Measurements from ENCODE around the gene ZNF468. TPM values are rescaled to one million over a fixed set of nuclear protein-coding genes. Genes with fewer than 3 reads are reported as not detected.

ZNF468 gene
- 6.9 and 8.3 TPM in 2 replicates for total RNA-seq

DNA sequence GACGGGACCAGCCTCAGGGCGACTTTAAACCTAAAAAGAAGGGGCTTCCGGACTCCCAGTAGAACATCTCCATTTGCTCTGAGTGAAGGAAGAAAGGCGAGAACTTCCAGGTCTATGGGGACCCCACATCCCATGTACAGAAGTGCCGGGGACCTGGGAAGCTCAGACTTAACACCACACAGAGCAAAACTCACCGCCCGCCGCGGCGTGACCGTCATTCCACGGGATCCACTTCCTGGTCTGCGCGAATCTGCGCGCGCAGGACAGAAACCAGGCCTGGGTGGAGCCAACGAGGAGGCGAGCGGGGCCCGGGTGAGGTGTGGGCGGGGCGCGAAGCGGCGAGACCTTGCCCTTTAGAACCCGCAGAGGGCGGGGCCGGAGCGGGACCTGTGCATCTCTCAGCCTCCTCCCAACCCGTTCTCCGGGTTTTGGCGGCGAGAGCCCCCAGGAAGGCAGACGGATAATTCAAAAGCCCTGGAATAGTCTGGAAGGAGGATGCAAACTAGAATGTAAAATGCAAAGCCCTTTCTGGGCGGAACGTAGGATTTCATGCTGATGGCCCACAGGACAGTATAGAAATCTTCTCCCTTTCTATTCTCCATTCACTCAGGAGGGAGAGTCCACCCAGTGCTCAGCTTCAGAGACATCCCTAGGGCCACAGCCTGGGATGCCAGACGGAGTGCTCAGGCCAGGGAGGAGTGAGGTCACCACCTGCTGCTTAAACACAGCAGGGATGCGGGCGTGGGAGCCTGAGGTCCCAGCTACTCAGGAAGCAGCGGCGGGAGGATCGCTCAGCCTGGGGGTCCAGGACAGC lies at the start of gene ZNF468:
ZNF468 (minus strand) TSS at position 242 of the 814 bp plus-strand sequence. CDS start 3,347 bp downstream, outside the sequence.

GRCh38 chr19:52897138-52897935 lies 39.9 kb upstream of the ZNF468 start, which contains the start of gene ZNF320:
ZNF320 (minus strand) TSS chr19:52897635; CDS start chr19:52890255, 7,380 bp downstream.

DNA sequence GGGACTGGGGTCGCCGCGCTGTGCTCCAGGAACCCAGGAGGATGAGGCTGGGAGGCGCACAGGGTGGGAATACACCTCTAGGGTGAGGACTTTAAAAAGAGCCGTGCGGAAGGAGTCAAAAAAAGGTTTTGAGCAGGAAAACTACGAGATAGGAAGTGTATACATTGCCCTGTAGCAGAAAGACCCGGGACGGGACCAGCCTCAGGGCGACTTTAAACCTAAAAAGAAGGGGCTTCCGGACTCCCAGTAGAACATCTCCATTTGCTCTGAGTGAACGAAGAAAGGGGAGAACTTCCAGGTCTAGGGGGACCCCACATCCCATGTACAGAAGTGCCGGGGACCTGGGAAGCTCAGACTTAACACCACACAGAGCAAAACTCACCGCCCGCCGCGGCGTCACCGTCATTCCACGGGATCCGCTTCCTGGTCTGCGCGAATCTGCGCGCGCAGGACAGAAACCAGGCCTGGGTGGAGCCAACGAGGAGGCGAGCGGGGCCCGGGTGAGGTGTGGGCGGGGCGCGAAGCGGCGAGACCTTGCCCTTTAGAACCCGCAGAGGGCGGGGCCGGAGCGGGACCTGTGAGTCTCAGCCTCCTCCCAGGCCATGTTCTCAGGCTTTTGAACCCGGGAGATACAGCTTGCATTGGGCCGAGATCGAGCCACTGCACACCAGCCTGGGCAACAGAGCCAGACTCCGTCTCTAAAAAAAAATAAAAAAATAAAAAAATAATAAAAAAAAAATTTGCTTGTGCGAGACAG lies 36.0 kb downstream of the ZNF468 start, which contains the start of gene ZNF28:
ZNF28 (minus strand) TSS at position 430 of the 757 bp plus-strand sequence. CDS start 3,675 bp downstream, outside the sequence.

Other genes starting within 250 kb of the ZNF468 start
- 21.2 and 21.3 TPM in 2 replicates for gene ZNF83, start 219.3 kb downstream of the ZNF468 start, total RNA-seq
- 6.1 and 11.4 TPM in 2 replicates for gene ZNF611, start 122.6 kb downstream of the ZNF468 start, total RNA-seq
- 2.2 and 3.9 TPM in 2 replicates for gene ZNF600, start 70.8 kb downstream of the ZNF468 start, total RNA-seq
- 5.9 and 11.1 TPM in 2 replicates for gene ZNF28, start 36.0 kb downstream of the ZNF468 start, total RNA-seq
- gene ZNF320, start 40.0 kb upstream of the ZNF468 start, total RNA-seq, result 4.2 and 5.4 TPM in 2 replicates
- 2.4 and 2.8 TPM in 2 replicates for gene ZNF888, start 65.8 kb upstream of the ZNF468 start, total RNA-seq
- 2.1 and 5.4 TPM in 2 replicates for gene ZNF816, start 105.3 kb upstream of the ZNF468 start, total RNA-seq
- gene ERVV-1, start 156.3 kb upstream of the ZNF468 start, total RNA-seq, result not detected in 2 replicates
- not detected in 2 replicates for gene ERVV-2, start 187.1 kb upstream of the ZNF468 start, total RNA-seq
- 18.5 and 20.3 TPM in 2 replicates for gene ZNF160, start 245.8 kb upstream of the ZNF468 start, total RNA-seq

Measured in cardiac ventricle fibroblast (primary cell).